GM12878 (cell line): ENCODE results near the gene TSC22D4.

Source experiments
- CBX3 ChIP-seq: fragments of 200-600 bp; sonication (generic); IDR thresholded peaks from 2 replicates; pipeline ENCODE4 v1.6.1; 2016; ENCODE audit warnings: low read depth, borderline replicate concordance
- CHD2 ChIP-seq: IDR thresholded peaks from 2 replicates; pipeline ENCODE4 v1.6.1; 2011; ENCODE audit warnings: low read depth, low read length, improper control_type of control experiment, borderline replicate concordance
- CTCF ChIP-seq, 3 experiments: IDR thresholded peaks in 2 of 3; conservative IDR thresholded peaks in 1 of 3; 2 replicates each; pipeline ENCODE4 v1.5.1; 2011; ENCODE audit warnings: low read depth in 3 of 3, low read length in 3 of 3, mild to moderate bottlenecking in 3 of 3, control low read depth in 2 of 3, moderate library complexity in 2 of 3, inconsistent platforms in 1 of 3, mixed read lengths in 1 of 3; ENCODE audit not compliant: control insufficient read depth in 2 of 3, insufficient read depth in 1 of 3; ENCODE audit errors: extremely low read depth in 1 of 3
- EP300 ChIP-seq, 2 experiments: fragments of 150-350 bp in 1 of 2; IDR thresholded peaks; 2 replicates each; pipeline ENCODE4 v1.6.1; 2011 to 2012; ENCODE audit warnings: low read depth in 2 of 2, low read length in 2 of 2, borderline replicate concordance in 1 of 2, improper control_type of control experiment in 1 of 2, inconsistent platforms in 1 of 2; ENCODE audit not compliant: control insufficient read depth in 1 of 2
- POLR2A ChIP-seq: IDR thresholded peaks from 2 replicates; pipeline ENCODE4 v1.6.1; 2011; ENCODE audit warnings: low read depth, mild to moderate bottlenecking, low read length
- POLR2AphosphoS5 ChIP-seq: IDR thresholded peaks from 2 replicates; pipeline ENCODE4 v1.6.1; 2011; ENCODE audit warnings: mild to moderate bottlenecking, low read length, inconsistent platforms
- RCOR1 ChIP-seq: conservative IDR thresholded peaks from 2 replicates; pipeline ENCODE4 v1.6.1; 2012; ENCODE audit warnings: low read depth, low read length, improper control_type of control experiment
- YY1 ChIP-seq: IDR thresholded peaks from 2 replicates; pipeline ENCODE4 v1.6.1; 2011; ENCODE audit warnings: low read depth, mild to moderate bottlenecking, low read length
- TF ChIP-seq, protein P1 (sequence below): IDR thresholded peaks from 2 replicates; pipeline ENCODE4 v1.6.1; 2012; ENCODE audit warnings: mild to moderate bottlenecking, low read depth, low read length

DNA sequence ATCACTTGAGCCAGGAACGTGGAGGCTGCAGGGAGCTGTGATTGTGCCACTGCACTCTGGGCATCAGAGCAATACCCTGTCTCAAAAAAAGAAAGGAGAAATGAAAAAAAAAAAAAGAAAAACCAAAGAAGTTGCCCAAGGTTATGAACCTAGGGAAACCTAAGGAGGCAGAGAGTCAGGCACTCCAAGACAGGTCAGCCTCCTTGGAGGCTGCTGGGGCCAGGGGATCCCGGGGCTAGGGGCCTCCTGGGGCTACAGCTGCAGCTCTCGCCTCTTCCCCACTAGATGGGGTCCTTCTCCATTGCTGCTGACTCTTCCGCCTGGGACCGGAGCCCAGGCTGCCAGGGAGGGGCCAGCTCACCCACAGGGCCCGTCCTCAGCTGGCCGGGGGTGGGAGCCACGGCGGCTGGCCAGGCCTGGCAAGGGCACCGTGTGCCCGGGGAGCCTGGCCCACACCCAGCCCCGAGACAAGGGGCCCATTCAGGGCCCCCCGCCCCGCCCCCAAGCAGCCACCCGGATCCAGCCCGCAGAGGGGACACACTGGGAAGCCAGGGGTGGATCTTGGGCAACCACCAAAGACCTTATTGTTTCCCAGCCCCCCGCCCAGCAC is 13.2 kb downstream of the TSC22D4 start:
- TF ChIP-seq CTCF (IDR thresholded peaks at IDR 0.05 in 2 of 3, conservative IDR thresholded peaks at IDR 0.05 in 1 of 3; ENCODE audit: control insufficient read depth in 2 of 3, extremely low read depth in 1 of 3, insufficient read depth in 1 of 3, low read depth in 3 of 3, low read length in 3 of 3) (peak in 2 of 3 experiments; percentile 33 to 36; a peak in 2 of 6 replicates), POLR2AphosphoS5 (no peak), EP300 (IDR thresholded peaks at IDR 0.05; ENCODE audit: borderline replicate concordance in 1 of 2, control insufficient read depth in 1 of 2, low read depth in 2 of 2, low read length in 2 of 2) (no peak), CHD2 (no peak), RCOR1 (no peak), POLR2A (no peak; the same call in 1 of the 2 replicates), YY1 (no peak), CBX3 (no peak)
- TF ChIP-seq, protein P1, sequence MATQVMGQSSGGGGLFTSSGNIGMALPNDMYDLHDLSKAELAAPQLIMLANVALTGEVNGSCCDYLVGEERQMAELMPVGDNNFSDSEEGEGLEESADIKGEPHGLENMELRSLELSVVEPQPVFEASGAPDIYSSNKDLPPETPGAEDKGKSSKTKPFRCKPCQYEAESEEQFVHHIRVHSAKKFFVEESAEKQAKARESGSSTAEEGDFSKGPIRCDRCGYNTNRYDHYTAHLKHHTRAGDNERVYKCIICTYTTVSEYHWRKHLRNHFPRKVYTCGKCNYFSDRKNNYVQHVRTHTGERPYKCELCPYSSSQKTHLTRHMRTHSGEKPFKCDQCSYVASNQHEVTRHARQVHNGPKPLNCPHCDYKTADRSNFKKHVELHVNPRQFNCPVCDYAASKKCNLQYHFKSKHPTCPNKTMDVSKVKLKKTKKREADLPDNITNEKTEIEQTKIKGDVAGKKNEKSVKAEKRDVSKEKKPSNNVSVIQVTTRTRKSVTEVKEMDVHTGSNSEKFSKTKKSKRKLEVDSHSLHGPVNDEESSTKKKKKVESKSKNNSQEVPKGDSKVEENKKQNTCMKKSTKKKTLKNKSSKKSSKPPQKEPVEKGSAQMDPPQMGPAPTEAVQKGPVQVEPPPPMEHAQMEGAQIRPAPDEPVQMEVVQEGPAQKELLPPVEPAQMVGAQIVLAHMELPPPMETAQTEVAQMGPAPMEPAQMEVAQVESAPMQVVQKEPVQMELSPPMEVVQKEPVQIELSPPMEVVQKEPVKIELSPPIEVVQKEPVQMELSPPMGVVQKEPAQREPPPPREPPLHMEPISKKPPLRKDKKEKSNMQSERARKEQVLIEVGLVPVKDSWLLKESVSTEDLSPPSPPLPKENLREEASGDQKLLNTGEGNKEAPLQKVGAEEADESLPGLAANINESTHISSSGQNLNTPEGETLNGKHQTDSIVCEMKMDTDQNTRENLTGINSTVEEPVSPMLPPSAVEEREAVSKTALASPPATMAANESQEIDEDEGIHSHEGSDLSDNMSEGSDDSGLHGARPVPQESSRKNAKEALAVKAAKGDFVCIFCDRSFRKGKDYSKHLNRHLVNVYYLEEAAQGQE, result no peak
